ENCODE results near the gene SDK2.

DNA sequence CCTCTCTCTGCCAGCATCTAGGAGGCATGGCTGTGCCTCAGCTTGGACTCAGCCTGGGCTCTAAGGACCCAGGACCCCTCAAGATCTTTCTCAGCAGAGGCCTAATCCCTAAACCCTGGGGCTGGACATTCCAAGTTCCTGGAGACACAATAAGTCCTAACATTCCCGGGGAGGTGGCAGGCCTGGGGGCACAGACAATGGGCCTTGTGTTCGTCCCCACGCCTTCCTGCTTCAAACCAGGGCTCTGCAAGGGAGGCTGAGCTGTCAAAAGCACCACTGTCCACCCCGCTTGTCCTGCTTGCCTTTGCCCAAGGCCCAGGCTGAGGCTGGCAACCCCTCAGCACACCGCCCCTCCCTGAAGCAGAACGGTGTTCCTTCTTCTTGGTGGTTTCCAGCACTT, 13.7 kb downstream of the SDK2 start:
- TF ChIP-seq FOXK2 (IDR thresholded peaks at IDR 0.05): no peak
- TF ChIP-seq, protein P1, sequence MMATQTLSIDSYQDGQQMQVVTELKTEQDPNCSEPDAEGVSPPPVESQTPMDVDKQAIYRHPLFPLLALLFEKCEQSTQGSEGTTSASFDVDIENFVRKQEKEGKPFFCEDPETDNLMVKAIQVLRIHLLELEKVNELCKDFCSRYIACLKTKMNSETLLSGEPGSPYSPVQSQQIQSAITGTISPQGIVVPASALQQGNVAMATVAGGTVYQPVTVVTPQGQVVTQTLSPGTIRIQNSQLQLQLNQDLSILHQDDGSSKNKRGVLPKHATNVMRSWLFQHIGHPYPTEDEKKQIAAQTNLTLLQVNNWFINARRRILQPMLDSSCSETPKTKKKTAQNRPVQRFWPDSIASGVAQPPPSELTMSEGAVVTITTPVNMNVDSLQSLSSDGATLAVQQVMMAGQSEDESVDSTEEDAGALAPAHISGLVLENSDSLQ (IDR thresholded peaks at IDR 0.05): no peak
- TF ChIP-seq HDGF (IDR thresholded peaks at IDR 0.05; ENCODE audit: borderline replicate concordance): no peak
- TF ChIP-seq ELF4 (IDR thresholded peaks at IDR 0.05): no peak
- no peak for TF ChIP-seq TARDBP (IDR thresholded peaks at IDR 0.05)
- TF ChIP-seq SUZ12 (IDR thresholded peaks at IDR 0.05): no peak
